ELR (cell line): ENCODE results near the gene REEP1.

ENCODE experiments used
- DNase-seq: peaks from one replicate; pipeline ENCODE4 v3.0.0-alpha.2; 2015; ENCODE audit warnings: low read depth

REEP1 gene

DNA sequence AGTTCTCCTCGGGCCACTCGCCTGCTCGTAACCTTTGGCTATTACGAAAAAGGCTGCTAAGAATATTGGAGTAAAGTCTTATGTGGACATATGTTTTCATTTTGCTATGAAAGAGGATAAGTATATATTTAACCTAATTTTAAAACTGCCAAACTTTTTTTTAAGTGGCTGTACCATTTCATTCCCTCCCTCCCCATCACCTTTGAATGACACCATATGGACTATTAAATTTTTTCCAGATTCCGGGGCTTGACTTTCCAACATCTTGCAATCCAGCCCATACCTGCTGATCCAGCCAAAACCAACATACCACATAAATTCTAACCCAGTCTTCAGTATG lies 31.5 kb downstream of the REEP1 start:
- DNase-seq, result no peak

DNA sequence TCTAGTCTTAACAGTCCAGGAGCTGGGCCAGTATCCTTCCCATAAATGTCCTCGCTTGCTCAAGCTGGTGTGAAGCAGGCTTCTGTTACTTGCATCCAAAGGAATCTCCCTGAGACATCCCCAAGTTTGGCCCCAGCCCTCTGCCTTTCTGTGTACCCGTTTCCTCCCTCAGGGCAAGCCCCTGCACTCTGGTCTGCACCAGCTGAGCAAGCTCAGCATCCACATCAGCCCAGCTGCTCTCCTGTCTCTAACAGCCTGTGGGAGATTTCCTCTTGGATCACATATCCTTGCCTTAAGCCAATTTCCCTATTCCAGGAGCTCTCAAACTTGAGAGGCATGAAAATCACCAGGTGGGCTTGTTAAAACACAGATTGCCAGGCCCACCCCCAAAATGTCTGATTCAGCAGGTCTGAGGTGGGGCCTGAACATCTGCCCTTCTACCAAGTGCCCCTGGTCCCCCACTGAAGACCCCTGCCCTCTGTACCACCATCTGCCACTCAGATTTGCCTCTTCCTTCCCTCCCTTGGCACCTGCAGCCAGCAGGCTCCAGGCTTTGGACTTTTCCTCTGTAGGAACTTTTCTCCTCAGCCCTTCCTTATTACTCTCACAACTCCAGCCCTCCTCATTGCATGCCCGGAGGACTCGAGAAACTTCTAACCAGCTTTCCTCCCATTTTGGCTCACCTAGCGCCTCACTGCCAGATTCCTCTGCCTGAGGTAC lies 32.1 kb downstream of the REEP1 start:
- no peak for DNase-seq

DNA sequence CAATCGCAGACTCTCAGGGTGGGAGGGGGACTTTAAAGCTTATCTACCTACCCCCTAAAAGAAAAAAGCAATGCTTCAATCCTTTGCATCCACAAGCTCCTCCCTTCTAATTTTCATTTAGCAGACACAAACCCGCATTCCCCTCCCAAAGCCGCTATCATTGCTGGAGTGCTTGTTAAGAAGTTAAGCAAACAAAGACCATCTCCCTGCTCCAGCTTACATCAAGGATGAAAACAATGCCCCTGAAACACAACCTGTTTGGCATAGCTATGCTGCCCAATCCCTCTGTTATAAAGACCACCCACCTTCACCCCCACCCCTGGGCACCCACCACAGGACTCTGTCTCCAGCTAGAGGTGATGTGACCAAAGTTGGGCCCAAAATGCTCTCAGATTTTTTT lies 33.0 kb downstream of the REEP1 start:
- DNase-seq, result no peak

DNA sequence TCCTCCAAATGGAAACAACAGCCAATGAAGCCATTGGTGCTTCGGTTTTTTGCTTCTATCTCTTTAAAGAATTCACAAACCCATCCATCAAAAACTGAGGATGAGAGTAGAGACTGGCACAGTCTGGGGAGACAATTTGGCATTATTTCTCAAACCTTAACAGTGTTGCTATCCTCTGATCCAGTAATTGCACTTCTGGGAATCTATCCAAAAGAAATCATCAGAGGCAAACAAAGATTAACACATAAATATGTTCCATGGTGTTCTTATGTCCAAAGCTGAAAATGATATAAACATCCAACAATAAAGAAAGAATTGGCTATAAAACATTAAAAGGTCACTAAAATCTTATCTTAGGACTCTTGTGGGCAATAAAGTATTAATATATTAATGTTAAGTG lies 35.1 kb downstream of the REEP1 start:
- DNase-seq, result no peak

DNA sequence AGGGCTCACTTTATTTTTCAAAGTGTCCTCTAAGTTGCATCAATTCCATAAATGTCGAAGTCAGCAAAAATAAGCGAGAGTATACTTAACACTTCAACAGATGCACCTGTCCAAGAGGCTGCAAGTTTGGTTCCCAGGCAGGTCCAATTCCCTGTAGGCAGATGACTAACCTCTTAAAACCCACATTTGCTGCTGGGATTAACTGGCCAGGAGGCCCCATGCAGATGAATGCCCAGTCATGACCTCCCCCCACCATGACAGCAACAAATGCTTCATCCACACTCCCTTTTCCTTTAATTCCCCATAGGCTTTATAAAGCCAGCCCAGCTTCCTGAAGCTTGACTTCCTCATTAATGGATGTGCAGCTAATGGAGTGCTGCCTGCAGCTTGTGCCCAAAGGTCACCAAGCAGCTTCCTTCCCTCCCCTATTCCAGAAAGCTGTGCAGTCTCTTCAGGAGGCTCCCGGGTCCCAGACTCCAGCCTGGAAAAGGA lies 35.7 kb downstream of the REEP1 start:
- no peak for DNase-seq

DNA sequence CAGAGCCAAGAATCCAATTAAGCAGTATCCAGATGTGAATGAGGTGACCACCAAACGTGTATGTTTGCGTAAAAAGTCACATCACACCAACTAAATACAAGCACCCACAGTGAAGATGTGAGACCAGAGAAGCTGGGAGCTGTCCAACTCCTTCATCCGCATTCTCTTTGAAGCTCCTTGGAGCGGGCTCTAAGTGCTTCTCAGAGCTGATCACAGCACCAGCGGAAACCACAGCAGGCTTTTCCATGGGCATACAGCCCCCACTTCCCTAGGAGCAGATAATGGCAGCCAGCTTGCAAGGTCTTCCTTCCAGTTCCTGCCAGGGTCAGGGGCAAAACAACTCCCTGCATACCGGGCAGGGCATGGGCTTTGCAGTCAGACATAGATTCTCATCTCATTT lies 36.4 kb downstream of the REEP1 start:
- no peak for DNase-seq

DNA sequence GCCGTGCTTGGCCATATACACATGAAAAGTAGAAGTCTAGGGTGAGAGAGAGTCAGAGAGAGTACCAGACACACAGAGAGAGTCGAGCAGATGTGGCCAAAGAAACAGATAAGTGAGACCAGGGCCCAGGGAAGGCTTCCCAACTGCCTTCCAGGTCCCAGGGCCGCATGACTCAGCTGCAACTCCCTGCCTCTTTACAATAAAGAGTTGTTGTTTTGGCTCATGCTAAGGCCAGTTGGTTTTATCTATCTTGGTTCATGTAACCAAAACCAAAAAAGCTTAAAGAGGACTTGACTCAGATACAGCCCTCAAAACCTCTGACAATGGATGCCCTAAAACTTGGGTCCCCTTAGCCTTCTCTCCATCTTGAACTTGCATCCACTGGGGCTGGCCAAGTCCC lies 36.9 kb downstream of the REEP1 start:
- DNase-seq, result no peak

DNA sequence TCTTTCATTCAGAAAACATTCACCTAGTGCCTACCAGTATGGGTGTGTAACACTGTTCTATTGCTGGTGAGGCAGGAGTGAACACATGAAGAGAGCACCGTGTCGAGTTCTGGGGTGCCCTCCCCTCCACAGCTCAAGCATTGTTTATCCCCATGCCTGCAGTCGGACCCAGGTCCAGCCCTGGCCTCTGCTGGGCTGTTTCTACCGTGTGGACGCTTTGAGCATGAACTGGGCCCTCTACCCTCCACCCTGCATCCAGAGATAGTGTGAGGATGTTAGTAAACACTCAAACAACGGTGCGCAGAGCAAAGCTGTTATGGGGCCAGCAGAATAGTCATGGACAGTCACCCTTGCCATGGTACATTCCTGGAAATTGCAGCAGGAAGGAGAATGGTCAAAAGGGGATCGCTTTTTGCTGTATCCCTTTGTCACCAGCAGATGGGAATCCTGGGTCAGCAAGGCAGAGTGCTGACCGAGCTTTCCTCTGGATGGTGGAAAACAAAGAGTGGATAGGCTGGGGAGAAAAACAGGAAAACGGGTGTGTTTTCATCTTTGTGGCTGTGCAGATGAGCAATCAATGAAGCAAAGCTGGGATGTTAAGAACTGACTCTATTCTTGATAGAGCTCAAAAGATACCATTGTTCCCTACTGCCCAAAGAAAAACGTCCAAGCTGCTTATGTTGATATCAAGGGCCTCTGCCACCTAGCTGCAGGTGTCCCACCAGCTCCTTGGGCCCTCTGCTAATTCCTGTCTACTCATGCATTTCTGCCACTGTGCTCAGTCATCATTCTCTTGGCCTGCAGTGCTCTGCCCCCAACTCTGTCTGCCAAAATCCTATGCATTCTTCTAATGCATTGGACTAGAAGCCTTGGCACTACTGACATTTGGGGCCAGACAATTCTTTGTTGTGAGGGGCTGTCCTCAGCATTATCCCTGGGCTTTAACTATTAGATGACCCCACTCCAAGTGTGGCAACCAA lies 38.7 kb downstream of the REEP1 start:
- peak; percentile 57 for DNase-seq

DNA sequence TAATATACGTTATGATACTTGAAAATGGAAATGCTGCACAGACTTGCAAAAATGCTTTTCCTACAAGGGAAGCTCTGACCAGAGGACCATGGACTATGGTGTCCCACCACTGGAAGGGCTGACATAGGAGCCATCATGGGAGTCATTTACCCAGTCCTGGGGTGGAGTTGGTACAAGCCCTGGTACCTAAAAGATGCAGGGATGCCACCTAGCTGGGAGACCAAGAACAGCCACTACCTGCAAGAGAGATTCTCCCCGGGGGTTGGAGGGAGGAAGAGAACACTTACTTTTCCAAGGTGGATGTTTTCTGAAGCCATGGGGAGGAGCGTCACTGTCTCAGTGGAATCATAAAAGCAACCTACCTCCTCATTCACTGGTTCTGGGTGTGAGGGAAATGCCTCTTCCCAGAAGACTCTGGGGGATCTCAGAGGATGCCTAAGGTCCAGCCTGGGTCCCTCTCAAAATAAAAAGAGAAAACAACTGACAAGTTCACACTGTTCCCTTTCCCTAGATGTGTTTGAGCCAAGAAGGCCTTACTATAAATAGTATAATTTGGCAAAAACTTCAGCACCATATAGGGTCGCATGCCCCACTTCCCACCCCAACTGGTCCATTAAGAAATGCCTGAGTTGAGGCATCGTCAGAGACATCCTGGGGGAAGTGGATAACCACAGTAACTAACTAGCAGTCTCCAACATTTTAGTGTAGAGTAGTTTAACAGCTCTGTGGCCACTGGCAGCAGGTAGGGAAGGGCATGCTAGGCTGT lies 39.9 kb downstream of the REEP1 start:
- peak; percentile 10 for DNase-seq

DNA sequence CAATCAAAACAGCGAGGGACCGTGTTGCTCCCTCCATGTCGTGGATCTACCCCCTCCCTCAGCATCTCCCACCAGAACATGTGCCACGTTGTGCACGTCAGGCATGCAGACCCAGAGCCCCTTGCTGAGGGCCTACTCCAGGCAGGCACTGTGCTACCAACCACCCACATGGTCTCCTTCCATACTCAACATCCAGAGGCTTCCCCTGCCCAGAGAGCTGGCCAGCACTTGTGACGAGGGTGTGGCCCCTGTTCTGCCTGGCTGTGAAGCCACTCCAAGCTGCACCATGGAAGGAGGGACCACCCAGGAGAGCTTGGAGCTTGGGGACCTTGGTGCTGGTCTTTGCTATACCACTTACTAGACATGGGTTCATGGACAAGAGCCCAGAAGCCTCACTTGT lies 40.5 kb downstream of the REEP1 start:
- no peak for DNase-seq

DNA sequence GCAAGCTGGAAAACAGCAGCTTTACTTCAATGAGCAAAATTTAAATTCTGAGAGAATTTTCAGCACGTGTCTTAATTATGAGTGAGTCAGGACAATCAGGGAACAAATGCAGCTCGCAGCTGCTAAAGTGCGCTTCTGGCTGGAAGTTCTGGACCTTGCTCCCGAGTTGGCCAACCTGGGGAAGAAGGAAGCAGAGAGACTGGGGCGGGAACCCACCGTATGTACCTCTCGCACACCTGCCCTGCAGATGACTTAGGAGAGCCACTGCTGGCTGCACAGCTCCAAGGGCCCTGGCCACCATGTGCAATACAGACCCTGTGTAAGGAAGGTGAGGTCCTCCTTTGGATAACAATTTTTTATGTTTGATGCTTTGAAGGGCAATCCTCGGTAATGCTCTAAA lies 42.4 kb downstream of the REEP1 start:
- DNase-seq, result no peak

DNA sequence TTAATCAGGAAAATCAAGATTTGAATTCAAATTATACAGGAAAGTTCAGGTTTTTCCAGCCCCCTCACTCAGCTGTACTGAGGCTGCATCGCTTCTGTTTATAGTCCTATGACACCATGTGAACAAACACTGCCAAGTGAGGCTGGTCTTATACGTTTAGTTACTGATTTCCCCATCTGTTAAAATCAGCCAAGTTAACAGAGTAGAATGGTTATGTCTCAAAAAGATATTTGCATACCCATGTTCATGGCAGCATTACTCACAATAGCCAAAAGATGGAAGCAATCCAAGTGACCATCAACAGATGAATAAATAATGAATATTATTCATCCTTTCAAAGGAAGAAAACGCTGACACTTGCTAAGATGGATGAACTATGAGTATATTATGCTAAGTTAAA lies 43.8 kb downstream of the REEP1 start:
- DNase-seq, result peak; percentile 35

DNA sequence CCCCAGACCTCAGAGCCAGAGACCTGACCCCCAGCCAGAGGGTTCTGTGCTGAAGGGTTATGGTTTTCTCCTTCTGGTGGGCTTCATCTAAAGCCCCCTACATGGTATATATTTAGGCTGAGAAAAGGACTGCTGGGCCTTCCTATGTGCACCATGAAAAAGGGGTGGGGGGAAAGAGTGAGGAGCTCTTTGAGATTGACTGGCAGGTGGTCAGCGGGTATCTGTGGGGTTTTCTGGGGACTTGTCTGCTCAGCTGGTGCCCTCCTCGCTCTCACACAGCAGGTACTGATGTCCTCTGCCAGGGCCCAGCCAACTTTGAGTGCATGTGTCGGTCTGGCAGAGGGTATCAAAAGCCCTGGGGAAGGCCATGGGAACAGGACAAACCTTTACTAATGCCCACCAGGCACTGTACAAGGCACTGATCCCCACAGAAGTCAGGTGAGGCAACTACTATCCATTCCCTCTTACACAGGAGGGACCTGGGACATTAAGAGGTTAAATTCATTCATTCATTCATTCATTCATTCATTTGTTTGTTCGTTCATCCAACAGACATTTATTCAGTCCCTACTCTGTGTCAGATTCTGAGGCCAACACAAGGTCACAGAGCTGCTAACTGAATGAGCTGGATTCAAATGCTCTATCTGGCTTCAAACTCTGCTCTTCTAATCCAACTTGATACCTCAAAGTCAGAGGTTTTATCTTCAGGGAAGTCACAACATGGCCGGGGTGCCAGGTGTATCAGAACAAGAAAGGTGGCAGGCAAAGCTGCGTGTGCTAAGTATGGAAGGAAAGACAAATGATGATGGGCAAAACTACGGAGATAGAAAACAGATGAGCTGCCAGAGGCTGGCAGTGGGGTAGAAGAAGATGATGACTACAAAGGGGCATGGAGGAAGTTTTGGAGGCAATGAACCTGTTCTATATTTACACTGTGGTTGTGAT lies 44.6 kb downstream of the REEP1 start:
- no peak for DNase-seq

DNA sequence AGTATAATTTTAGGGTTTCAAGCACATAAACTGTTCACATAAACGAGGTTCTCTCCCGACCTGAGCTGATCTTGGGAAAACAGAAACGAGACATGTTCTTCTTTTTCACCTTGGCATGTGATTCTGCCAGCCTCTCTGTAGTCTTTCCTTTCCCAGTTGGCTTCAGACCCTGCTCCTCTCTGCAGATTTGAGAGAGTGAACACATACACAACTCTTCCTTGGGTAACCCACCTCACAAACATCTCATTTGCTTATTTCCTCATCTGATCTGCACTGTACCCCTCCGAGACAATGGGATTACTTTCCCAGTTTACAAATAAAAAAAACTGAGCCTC lies 46.1 kb downstream of the REEP1 start:
- no peak for DNase-seq

DNA sequence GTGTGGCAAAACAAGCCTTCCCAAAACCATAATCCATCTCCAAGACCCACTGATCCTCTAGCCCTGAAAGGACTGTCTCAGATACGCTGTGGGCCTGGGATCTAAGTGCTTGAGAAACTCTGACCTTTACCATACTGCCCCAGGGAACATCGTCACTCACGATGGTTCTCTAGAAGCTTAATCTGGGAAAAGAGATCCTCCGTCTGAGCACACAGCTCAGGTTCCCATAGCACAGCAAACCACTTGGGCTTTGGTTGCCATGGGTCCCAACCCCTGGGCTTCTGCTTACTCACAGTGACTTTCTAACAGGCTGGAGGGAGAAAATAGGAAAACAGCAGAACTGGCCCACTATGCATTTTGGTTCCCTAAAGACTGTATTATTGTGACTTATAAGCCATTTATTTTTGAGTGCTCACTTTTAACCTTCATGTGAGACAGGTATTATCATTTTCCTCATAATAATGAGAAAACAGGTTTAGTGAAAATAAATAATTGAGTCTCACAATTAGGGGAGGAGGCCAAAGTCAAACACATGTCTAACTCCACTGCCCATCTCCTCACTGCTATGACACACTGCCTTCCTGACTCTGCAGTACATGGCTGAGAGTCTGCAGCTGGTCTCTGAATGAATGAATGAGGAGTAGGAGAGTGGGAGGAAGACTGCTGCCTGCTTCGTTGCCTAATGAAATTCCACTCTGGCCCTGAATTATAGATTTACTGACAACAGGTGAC lies 46.7 kb downstream of the REEP1 start:
- no peak for DNase-seq

DNA sequence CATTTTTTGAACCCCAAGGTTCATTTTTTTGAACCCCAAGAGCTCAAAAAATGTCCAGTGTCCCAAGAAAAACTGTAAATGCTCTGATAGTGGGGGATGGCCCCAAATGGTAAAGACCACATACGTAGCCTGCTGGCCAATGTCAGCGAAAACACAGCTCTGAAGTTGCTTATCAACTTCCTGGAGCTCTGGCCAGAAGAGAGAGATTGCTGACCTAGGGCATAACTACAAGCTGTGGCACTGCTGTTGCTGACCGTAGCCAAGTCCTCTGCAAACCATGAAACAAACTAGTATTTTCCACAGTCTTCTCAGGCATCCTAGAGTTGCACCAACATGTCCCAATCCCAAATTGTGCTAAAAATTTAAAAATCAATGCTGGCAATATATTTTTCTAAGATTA lies 50.9 kb downstream of the REEP1 start:
- DNase-seq, result no peak

DNA sequence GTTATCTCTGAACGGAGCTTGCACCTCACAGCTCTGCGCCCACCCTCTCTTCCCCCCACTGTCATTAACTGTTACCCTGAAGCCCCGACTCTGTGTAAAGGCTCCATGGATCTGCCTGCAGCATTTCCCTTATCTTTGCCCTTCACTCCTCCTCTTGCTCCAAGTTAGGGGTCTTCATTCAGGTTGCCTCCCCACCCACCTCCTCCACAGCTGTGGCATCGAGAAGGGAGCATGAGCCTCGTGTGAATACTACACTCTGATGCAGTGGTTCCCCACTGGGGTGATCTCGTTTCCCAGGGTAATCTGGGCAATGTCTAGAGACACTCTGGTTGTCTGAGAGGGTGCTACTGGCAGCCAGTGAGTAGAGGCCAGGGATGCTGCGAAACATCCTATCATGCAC lies 51.4 kb downstream of the REEP1 start:
- DNase-seq, result no peak

DNA sequence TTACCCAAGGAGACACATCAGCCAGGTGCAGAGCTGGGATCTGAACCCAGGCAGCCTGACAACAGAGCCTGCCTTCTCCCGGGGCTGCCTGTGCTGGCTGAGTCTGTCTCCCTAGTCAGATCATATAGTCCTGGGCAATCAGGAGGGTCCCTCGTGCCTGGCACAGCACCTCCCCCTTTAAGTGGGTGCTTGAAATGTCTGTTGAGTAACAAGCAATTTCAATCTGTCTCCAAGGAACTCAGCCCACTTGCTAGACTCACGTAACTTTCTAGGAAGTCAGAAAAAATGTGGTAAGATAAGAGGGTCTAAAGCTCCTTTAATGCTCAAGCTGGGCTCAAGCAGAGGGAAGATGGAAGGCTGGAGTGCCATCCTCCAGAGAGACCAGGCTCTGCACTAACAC lies 51.9 kb downstream of the REEP1 start:
- DNase-seq, result no peak

DNA sequence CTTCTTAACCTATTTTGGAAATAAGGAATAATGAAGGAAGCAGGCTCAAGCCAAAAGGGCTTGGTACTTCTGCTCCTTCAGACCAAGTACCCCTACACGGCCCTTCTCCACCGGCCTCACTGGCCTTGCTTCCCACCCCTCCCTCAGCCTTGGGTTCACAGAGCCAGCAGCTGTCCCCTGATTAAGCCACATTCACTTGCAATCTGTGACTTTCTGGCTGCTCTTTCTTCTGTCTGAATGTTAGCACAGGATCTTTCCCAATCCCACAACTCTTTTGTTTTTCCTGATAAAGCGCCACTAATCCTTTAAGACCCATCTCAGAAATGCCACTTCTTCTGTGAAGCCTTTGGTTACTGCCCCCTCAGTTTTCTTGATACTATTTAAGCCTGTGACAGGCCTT lies 52.4 kb downstream of the REEP1 start:
- DNase-seq, result no peak

DNA sequence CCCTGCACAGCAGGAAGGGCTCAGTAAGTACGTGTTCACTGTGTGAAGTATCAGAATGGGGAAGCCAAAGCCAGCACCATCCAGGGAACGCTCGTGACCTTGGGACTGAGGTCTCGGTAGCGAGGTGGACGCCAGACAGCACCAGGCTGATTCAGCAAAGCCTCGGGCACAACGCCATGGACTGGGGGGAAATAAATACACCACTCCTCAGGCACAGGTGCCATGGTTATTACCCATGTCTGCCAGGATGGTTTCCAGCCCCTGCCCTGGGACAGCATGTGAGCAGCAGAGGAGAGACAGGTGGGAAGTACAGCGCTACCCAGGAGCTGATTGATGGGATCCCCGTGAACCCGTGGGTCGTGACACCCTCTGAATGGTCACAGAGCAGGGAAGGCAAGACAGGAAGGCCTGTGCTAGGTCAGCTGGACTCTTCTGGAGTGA lies 53.0 kb downstream of the REEP1 start:
- DNase-seq, result no peak
